Activated CD8-positive, alpha-beta memory T cell treated with anti-CD3 and anti-CD28 coated beads for 48 hours (primary cell): ENCODE results near the gene GAS1.

Source experiments
- DNase-seq, 3 experiments: peaks; one replicate each; pipeline ENCODE4 v3.0.0-alpha.2; 2020; ENCODE audit warnings: low read depth in 2 of 3, low spot score in 2 of 3

The GAS1 gene

DNA sequence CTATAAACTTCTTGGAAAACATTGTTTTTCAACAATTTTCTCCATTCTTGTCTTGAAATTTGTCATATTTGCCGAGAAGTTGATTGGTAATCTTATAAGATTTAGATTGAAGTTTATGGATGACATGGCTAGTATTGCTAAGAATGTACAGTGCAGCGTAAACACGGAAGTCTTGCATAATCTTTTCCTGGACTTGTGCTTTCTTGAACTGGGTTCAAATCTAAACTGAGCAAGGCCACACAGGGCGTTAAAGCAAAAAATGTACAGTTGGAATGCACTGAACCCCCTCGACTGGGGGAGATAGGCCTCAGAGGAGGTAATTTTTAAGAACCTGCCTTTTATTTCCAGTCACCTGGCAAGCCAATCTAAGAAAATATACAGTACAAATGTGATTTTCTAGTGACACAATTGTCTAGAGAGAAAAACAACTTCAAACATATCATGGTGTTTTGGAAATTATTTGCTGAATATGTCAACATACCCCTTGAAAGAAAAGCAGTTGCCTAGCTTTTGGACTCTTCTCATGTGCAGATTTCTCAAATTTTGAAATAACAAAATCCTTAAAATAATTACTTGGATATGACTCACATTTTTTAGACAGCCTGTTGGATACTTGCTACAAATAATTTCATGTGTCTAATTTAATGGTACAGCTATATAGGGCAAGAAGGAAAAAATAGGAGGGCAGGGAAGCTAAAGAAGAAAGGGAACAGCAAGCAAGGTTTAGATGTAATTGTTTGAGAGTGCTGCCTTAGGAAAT is 18.5 kb upstream of the GAS1 start:
- DNase-seq: no peak

DNA sequence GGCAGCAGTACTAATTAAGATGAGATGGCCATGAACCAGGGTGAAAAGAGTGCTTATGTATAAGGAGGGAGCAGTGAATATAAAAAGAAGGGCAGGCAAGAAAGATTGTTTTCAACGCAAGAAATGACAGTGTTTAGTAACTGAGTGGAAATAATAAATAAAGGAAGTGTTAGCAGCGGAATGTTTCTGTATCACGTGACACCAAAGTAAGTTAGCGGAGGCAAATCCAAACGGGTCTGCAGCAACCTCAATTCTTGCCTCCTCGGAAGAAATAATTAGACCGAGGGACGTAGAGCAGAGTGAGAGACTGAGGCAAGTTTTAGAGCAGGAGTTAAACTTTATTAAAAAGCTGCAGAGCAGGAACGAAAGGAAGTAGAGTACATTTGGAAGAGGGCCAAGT is 15.4 kb upstream of the GAS1 start:
- DNase-seq: no peak

DNA sequence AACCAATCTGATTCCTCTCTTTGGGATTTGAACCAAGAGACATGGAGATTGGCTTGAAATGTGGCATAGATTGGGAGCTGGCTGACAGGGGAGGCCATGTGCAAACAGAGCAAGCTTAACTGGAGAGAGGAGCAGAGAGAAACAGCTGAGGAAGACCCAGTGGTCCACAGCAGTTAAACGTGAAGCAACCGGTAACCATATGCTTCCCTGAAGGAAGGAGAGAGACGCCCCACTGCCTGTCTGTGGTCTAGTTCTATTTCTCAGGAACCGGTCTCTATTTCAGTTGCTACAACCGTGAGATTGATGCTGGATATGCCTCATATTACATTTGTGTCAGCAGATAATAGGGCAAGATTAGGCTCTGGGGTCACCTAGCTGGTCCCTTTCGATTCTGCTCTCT is 13.6 kb upstream of the GAS1 start:
- DNase-seq: no peak

DNA sequence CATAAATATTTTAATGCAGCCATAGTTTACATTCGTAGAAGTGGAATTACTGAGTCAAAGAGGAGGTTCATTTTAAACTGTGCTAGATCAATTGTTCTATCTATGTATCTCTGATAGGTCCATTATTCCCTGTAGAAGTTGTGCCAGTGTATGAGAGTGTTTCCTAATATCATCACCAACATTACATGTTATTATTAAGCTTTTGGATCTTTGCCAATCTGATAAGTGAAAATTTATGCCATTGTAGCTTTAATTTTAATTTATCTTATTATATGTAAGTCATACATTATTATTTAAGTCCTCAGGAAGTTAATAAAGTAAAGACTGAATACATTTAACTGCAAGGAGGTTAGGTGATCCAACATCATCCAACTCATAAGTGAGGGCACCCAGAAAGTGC is 10.9 kb upstream of the GAS1 start:
- no peak for DNase-seq

DNA sequence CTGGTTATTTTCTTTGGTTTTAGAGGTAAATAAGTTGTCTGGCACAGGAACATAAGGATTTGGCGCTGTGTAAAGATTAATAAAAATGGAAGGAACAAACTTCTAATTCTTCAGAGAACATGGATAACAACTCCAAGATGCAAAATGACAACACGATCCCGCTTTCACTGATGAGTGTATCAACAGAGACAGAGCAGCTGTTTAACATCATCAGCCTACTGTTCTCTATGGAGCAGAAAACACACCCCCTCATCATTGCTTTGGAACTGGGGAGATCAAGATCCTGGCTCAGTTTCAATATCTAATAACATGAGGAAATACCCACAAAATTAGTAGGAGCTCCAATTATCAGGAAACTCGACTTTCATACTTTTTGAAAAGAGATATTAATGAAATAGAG is 8.3 kb upstream of the GAS1 start:
- DNase-seq: no peak

DNA sequence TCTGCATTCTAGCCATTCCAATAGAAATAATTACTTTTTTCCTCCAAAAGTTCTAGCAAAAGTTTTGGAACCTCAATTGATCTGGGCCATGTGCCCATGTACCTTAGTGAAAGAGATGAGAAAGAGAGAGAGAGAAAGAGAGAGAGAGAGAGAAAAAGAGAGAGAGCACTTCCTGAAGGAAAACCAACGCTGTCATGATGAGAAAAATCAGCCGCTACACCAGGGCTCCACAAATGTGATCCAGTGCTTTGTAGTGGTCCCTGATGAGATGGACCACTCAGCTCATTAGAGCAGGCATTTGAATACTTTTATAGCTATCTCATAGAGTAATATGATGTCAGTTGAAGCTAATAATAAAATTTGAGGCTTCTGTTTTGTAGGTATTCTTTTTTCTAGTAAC is 7.7 kb upstream of the GAS1 start:
- DNase-seq: no peak

DNA sequence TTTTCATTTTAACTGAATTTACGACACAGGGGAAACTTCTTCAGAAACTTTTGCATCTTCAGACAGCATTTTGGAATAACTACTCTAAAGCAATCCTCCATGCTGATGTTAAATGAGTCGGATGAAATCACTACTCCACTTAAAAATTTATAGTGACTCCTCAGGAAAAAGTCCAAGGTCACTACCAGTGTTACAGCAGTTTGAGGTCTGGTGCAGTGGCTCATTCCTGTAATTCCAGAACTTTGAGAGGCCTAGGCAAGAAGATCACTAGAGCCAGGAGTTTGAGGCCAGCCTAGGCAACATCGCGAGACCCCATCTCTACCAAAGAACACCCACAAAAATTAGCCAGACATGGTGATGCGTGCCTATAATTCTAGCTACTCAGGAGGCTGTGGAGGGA is 5.9 kb upstream of the GAS1 start:
- DNase-seq: no peak

DNA sequence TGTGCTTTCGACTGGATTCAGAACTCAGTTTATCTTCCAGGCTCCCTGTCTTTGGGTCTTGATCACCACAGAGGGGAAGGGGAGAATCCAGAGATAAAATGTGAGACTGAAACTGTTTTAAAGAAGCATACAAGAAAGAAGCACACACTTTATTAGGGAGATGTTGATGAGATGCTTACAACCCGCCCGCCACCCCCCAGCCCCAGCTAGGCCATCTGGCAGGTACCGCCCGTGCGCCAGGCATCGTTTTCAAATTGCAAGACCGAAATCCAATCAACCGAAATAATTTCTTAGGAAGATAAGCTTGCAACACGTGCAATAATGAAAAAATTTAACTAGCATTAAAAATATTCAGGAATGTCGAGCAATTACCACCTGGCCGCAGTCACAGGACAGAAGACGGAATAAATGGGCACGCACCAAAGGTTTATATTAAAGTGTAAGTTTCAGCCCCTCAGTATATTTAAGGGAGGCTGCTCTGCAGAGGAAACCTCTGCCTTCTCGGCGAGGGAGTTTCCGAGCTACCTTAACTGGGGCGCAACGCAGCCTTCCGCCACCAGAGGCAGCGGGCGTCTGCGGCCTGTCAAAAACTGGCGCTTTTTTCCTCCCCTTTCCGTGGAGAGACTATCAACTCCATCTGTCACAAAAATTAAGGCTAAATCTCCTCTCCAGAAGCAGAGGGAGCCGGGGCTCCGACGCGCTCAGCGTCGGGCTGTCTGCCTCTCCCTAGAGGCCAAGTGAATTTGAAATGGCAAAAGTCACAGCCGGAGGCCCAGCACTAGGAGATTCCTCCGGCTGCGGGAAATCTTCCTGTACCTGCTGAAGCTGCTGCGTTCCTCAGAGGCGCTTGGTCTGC is 996 bp upstream of the GAS1 start:
- DNase-seq: peak; percentile 20 to 40 (median 23)

DNA sequence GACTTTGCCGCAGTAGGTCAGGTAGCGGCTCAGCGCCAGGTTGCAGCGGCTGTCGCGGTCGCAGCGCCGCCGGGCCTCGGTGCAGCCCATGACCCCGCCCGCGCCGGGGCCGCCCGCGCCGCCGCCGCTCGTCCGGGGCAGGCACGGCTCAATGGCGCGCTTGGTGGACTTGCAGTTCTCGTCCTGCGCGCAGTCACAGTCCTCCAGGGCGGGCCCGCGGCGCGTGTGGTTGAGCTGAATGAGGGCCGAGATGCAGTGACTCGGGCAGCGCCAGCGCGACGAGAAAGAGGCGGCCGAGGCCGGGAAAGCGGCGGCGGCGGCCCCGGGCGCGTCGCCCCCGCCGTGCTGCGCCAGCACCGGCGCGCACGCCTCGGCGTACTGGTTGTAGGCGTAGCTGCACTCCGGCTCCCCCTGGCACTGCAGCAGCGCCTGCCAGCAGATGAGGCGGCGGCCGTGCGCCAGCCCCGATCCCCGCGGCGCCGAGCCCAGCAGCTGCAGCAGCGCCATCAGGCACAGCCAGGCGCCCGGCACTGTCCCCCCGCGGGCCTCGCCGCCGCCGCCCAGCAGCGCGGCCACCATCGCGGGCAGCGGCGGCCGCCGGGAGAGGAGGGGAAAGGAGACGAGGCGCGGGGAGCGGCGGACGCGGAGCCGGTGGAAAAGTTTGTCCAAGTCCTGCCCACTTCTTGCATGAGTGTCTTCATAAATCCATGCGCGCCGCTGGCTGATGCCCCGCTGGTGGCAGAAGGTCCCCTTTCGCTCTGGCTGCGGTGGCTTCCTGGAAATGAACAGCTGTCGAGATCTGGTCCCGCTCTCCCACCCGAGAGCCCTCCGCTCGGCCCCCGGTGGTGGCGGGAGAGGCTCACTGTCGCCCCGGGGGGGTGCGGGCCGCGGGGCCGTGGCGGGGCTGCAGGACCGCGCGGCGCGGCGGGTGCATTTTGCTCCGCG is 833 bp downstream of the GAS1 start:
- peak; percentile 18 to 31 (median 19) for DNase-seq

DNA sequence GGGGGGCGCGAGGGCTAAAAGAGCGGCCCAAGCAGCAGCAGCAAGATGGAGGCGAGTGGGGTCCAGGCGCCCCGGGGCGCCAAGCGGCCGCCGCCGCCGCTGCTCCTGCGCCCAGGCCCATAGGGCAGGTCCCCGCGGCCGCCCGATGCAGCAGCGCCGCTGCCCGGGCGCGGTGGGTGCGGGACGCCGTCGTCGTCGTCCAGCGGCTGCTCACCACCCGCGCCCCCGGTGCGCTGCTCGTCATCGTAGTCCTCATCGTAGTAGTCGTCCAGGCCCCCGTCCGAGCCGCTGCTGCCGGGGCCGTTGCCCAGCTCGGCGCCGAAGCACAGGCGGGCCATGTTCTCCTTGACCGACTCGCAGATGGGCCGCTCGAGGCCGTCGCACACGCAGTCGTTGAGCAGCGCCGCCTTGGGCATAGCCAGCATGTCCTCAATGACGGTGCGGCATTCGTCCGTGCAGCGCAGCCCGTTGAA is 1.5 kb downstream of the GAS1 start:
- no peak for DNase-seq

DNA sequence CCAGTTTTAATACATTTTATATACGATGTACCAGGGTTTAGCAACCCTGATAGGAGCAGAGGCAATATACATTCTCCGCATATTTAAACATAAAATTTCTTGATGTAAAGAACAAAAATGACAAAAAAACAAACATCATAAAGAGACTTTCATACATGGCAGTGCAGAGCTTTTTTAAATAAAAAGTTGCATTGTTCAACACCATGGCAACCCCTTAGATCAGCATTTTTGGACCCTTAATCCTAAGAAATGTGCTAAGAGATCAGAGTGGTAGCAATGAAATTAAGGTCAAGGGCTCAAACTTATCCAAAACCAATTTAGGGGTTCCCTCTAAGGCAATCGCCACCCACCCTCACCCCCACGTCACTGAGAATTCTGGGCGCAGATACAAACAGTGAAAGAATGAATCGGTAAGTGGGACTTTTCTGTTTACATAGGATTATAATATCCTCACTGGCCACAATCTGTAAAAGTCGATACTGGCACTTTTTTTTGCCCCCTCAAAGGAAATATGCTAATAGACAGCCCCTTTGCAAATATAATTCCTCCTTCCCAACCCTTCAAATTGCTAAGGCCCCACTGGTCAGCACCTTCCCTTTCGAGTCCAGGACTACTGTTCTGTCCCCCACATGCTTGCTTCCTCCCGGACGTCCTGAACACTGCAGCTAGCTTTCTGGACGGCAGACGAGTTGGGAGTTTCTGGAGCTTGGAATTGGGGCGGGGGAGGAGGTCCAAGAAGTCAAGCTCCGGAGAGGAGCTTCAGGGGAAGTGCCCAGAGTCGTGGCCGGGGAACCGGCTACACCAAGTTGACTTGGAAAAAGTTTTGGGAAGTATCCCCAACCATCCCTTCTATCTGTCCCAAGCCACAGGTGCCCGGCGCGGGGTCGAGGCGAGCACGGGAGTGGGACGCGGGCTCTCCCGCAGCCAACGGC is 2.2 kb downstream of the GAS1 start:
- no peak for DNase-seq

DNA sequence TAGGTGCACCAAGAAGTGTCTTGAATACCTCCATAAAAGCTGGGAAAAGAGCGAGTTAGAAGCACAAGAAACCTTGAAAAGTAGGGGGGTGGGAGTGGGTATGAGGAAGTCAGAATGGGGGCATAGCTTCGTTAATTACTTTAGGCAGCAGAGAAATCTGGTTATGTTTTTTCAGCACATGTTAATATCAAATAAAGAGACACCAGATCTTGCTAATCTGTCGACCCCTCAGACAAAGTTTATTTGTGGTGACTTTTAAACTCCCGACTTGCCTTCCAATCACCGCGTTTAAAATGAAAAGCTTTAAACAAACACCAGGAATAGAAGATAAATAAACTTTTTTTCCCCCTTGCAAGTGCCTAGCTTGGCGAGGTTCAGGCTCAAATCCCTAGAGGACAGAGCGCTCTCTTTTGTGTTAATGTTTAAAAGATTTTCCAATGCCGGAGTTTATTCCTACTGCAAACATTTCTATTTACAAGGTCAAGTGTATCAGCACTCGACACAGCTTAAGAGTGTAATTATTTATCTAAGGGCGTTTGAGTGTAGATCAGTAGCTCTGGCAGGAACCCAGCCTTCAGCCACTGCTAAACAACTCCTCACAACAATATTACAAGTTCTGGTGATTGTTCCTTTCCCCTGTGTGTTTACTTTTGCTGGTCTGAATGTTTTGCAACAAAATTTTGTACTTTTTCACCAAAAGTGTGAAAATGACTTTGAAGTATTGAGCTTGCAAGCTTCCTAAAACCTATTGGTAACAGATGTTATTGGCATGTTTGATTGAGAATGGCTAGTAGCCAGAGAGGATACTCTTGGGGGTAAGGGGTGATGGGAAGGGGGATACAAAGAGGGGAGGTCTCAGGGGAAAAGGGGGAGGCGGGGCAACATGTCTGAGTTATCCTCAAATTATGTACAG is 3.8 kb downstream of the GAS1 start:
- DNase-seq: no peak

DNA sequence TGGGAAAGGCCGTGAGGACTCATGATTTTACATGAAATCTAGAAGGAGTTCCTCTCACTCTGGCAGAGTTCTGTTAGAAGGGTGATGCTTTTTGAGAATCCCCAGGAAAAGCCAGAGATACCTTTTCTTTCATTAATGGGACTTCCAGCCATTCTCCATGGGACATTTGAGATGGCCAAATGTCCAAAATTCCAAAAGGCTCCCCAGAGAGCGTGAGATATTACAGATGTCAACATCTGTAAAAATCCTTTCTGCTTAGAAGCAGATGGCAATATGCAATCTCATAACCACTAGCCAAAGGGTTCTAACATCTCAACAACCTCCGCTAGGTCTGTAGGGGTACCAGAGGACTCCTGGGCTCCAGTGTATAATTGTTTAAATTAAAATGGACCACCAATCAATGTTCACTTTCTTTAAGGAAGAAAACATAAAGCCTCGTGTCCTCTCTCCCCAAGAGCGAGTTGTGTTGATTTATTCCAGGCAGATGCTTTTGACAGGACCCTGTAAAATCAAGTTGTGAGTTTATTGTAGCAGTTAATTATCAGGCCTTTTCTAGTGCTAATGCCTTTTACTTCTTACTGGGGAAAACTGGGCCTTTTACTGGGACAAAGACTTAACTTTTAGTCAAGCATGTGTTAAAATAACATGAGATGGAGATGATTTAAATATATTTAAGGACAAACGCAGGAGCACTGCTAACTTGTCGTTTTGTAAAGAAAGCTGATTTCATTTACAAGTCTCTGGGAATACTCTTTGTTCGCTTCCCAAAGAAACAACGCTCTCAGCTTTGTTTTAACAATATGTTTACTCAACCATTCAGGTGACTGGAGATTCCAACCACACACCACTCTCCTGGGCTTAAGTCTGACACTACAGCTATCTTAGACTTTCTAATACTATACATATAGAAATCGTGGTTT is 4.8 kb downstream of the GAS1 start:
- no peak for DNase-seq

DNA sequence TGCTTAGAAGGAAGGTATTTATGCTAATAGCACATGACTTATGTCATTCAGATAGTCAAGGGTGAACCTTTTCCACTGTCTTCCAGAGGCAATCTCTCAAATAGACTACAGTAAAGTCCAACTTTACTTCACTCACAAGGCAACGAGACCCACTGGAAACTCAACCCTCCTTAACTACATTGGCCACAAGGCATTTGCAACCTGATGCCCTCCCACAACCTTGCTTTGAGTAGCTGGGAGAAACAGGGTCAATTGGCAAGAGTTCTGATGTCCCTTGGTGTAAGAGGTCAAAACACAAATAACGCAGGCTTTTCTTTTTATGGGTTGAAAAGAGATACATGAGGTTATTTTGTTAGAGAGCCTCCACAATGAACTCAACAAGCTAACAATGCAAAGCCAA is 6.1 kb downstream of the GAS1 start:
- DNase-seq: no peak

DNA sequence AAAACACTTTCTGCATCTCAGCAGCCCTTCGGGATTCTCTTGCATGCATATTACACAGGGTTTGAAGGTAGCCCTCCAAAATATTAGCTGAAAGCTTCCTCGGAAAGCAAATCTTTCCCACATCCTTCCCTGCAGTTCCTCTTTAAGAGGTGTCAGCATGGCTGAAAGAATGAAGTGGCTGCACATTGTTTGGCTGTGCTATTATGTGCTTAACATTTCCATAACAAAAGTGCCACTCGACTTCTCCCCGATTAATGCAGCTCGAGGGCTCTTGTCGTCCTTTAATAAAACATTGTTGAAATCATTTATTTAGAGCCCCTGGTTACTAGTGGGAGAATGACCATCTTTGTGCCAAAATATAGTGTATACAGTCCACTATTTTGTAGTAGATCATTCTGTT is 6.5 kb downstream of the GAS1 start:
- no peak for DNase-seq

DNA sequence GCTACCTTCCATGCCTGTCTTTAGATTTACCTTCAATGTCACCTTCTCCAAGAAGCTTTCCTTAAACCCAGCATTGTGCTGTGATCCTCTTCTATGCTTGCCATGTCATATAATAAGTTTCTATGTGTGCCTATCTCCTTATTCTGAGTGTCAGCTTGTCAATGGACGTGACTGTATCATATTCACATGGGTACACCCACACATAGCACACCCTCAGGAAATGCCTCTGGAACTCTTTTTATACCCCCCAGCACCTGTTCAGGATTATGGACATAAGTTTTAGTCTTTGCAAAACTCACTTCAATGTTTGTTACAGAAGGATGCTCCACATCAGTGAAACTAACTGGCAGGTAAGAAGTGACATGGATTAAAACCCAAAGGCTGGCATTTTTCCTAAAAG is 7.4 kb downstream of the GAS1 start:
- no peak for DNase-seq

DNA sequence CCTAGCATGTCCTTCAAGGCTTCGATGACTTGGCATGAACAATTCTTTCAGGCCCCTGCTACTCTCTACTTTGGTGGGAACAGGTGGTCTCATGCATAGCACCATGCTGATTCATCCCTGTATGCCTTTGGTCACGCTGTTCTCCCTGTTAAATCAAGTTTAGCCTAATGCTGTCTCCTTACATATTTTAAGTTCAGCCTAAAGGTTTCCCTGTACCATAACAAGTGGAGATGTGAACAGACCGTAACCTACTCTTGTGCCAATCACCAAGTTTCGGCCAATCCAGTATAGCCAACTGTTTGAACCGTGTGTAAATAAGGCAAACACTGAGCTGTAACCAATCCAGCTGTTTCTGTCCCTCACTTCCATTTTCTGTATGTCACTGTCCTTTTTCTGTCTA is 8.0 kb downstream of the GAS1 start:
- no peak for DNase-seq

DNA sequence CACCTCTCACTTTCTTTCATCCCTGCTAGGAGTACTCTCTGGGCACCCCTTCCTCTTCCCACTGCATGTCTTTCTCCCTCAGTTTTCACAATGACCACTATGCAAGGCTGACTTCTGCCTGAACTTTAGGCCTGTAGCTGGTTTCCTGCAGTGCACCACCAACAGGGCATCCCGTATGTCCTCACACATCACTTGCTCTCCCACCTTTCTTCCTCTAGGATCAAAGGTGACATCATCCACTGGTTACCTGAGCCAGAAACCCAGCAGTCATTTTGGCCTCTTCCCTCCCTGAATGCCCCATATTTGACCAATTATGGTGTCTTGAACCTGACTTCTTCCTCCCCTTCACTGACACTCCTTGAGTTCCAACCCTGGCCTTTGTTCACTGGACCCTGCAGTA is 8.5 kb downstream of the GAS1 start:
- no peak for DNase-seq
